Peyer's patch (tissue), 4 donors: ENCODE measurements around the gene VAV2.

Experiments
- CTCF ChIP-seq, 6 experiments: fragments of 450-650 bp in 4 of 6; fragments of 200-600 bp in 2 of 6; sonication (generic) in 1 of 6; IDR thresholded peaks; one replicate each; pipeline ENCODE4 v1.5.1; 2017 to 2019; ENCODE audit warnings: antibody characterized with exemption in 6 of 6, mild to moderate bottlenecking in 3 of 6, moderate library complexity in 1 of 6
- POLR2A ChIP-seq, 2 donors: fragments of 450-650 bp; IDR thresholded peaks; one replicate each; pipeline ENCODE4 v1.5.1; 2017; ENCODE audit warnings: antibody characterized with exemption in 2 of 2, mild to moderate bottlenecking in 2 of 2, moderate library complexity in 2 of 2

- TF ChIP-seq CTCF (IDR thresholded peaks at IDR 0.05) (no peak), POLR2A (IDR thresholded peaks at IDR 0.05) (no peak)
Observed at GRCh38 chr9:133797406-133798105, 194.6 kb downstream of the VAV2 start.
